Caco-2 (cell line): ENCODE data around the gene KCNK13. TPM values are rescaled to one million over a fixed set of nuclear protein-coding genes. Genes with fewer than 3 reads are reported as not detected.

ENCODE experiments used
- BruUV-seq: library from RNA; stranded (reverse); fragments of 400-500 nt; replicated peaks from 2 replicates; lab custom pipeline; 2021; lab: Mats Ljungman, UMichigan
- CTCF ChIA-PET: fragments of 300-600 bp; sonication (Branson Sonifier 250); formaldehyde crosslinking; loops from one replicate; lab custom pipeline; 2022; ENCODE audit warnings: antibody characterized with exemption; lab: Charles Lee
- POLR2A ChIA-PET: fragments of 300-600 bp; sonication (Branson Sonifier 250); formaldehyde crosslinking; loops from one replicate; lab custom pipeline; 2022; ENCODE audit warnings: antibody characterized with exemption; lab: Charles Lee
- DNase-seq, 2 experiments: peaks; one replicate each; pipeline versions ENCODE4 v3.0.0 to v3.0.0-alpha.2; 2020 to 2022
- H3K27me3 ChIP-seq: replicated peaks from 2 replicates; pipeline ENCODE4 v1.6.0; 2011; ENCODE audit warnings: low read length; ENCODE audit not compliant: control insufficient read depth, insufficient read depth
- H3K36me3 ChIP-seq: 2 replicates; pipeline ENCODE4 v1.5.1; 2011; ENCODE audit warnings: low read length; ENCODE audit not compliant: control insufficient read depth, insufficient read depth
- H3K4me1 ChIP-seq: fragments of 250-450 bp; sonication (Bioruptor Pico); 2 replicates; pipeline ENCODE4 v1.5.1; 2020; ENCODE audit warnings: mild to moderate bottlenecking
- H3K4me3 ChIP-seq: 2 replicates; pipeline ENCODE4 v1.5.1; 2011; ENCODE audit warnings: low read depth, mild to moderate bottlenecking, control low read depth, low read length
- H3K9me3 ChIP-seq: fragments of 250-450 bp; sonication (Bioruptor Pico); 2 replicates; pipeline ENCODE4 v1.5.1; 2020; ENCODE audit warnings: mild to moderate bottlenecking, moderate library complexity
- H3K27ac Mint-ChIP-seq: one replicate; pipeline ENCODE4 v1.8.0; 2022; ENCODE audit warnings: mixed read lengths; ENCODE audit not compliant: unreplicated experiment
- H3K27me3 Mint-ChIP-seq: one replicate; pipeline ENCODE4 v1.8.0; 2022; ENCODE audit warnings: mixed read lengths; ENCODE audit not compliant: insufficient read depth, unreplicated experiment
- H3K36me3 Mint-ChIP-seq: one replicate; pipeline ENCODE4 v1.8.0; 2022; ENCODE audit warnings: mild to moderate bottlenecking, mixed read lengths; ENCODE audit not compliant: insufficient read depth, unreplicated experiment
- H3K4me1 Mint-ChIP-seq: one replicate; pipeline ENCODE4 v1.8.0; 2022; ENCODE audit warnings: low read depth, mixed read lengths; ENCODE audit not compliant: unreplicated experiment
- H3K4me3 Mint-ChIP-seq: one replicate; pipeline ENCODE4 v1.8.0; 2022; ENCODE audit warnings: mild to moderate bottlenecking, moderate library complexity, mixed read lengths; ENCODE audit not compliant: unreplicated experiment
- H3K9me3 Mint-ChIP-seq: one replicate; pipeline ENCODE4 v1.8.0; 2022; ENCODE audit warnings: mixed read lengths; ENCODE audit not compliant: unreplicated experiment
- CTCF ChIP-seq, 2 experiments: fragments of 200-600 bp in 1 of 2; IDR thresholded peaks; 1 replicate in 1 of 2; 2 replicates in 1 of 2; pipeline versions ENCODE4 v1.5.1 to v1.8.0; 2011 to 2022; ENCODE audit warnings: antibody characterized with exemption in 1 of 2, control low read depth in 1 of 2, inconsistent platforms in 1 of 2, low read depth in 1 of 2, low read length in 1 of 2, mild to moderate bottlenecking in 1 of 2, moderate library complexity in 1 of 2; ENCODE audit not compliant: insufficient read depth in 1 of 2, severe bottlenecking in 1 of 2, unreplicated experiment in 1 of 2
- intact Hi-C: fragments of 100-400 bp; cut with micrococcal nuclease; formaldehyde crosslinking; loops from one replicate; pipeline ENCODE4 v1.10.0; 2022; ENCODE audit not compliant: unreplicated experiment
- total RNA-seq: library from RNA; stranded (reverse); gene quantifications from 2 replicates; pipeline ENCODE4 v1.2.3, GENCODE V29; 2022

The KCNK13 gene
- total RNA-seq, 1 experiment from 2014 or later: not detected

GRCh38 chr14:90027842-90028241 is 34.0 kb upstream of the KCNK13 start:
- CTCF ChIA-PET: no interaction called here
- peaks cover 9% of the 10 kb centered on the region for H3K36me3 Mint-ChIP-seq

GRCh38 chr14:90034156-90034555 is 27.6 kb upstream of the KCNK13 start:
- no peaks in the 10 kb centered on the region for H3K4me1 ChIP-seq
- peaks cover 16% of the 10 kb centered on the region for H3K36me3 Mint-ChIP-seq
- peaks cover 10% of the 10 kb centered on the region for H3K4me1 Mint-ChIP-seq
- no peak for DNase-seq
- no peaks in the 10 kb centered on the region for H3K36me3 ChIP-seq
- ChIA-PET POLR2A (no interaction called here), CTCF (no interaction called here)
- no peaks in the 10 kb centered on the region for H3K9me3 Mint-ChIP-seq
- no peak for TF ChIP-seq CTCF (IDR thresholded peaks at IDR 0.05; ENCODE audit: insufficient read depth in 1 of 2, low read depth in 1 of 2, low read length in 1 of 2, severe bottlenecking in 1 of 2, unreplicated experiment in 1 of 2)
- no TSS peak for BruUV-seq
- H3K9me3 ChIP-seq: no peaks in the 10 kb centered on the region
- no peak overlapping the region for H3K27ac Mint-ChIP-seq
- H3K27me3 ChIP-seq: no peaks in the 10 kb centered on the region
- H3K4me3 ChIP-seq: no peak overlapping the region
- H3K27me3 Mint-ChIP-seq: no peaks in the 10 kb centered on the region
- H3K4me3 Mint-ChIP-seq: no peak overlapping the region
- intact Hi-C loops: no loop called here

More at GRCh38 chr14:90027842-90028241, 34.0 kb upstream of the KCNK13 start:
- DNase-seq: no peak
- POLR2A ChIA-PET: interaction anchor here (0.5 kb wide), 1 partner anchor 1655 kb away, joined by 5 read pairs; no protein-coding TSS in a partner anchor
- Mint-ChIP-seq H3K27ac (no peak overlapping the region), H3K9me3 (no peaks in the 10 kb centered on the region), H3K4me3 (no peak overlapping the region), H3K4me1 (peaks cover 14% of the 10 kb centered on the region), H3K27me3 (no peaks in the 10 kb centered on the region)
- BruUV-seq: no TSS peak
- no peak for TF ChIP-seq CTCF (IDR thresholded peaks at IDR 0.05; ENCODE audit: insufficient read depth in 1 of 2, low read depth in 1 of 2, low read length in 1 of 2, severe bottlenecking in 1 of 2, unreplicated experiment in 1 of 2)
- H3K4me3 ChIP-seq: no peak overlapping the region
- 0 out of 2 replicates have a peak, but pooled peaks cover 3% of the 10 kb centered on the region for H3K4me1 ChIP-seq
- peaks cover 1% of the 10 kb centered on the region for H3K36me3 ChIP-seq
- intact Hi-C loops: no loop called here
- H3K9me3 ChIP-seq: no peaks in the 10 kb centered on the region
- H3K27me3 ChIP-seq: no peaks in the 10 kb centered on the region

- H3K27me3 Mint-ChIP-seq: no peaks in the 10 kb centered on the region
Observed at GRCh38 chr14:90034835-90035525, 26.8 kb upstream of the KCNK13 start.

More at GRCh38 chr14:90034835-90035525, 26.8 kb upstream of the KCNK13 start:
- Mint-ChIP-seq H3K36me3 (peaks cover 16% of the 10 kb centered on the region), H3K4me1 (peaks cover 10% of the 10 kb centered on the region), H3K27ac (no peak overlapping the region), H3K4me3 (no peak overlapping the region), H3K9me3 (no peaks in the 10 kb centered on the region)
- no peak for DNase-seq
- ChIA-PET POLR2A (no interaction called here), CTCF (no interaction called here)
- H3K27me3 ChIP-seq: no peaks in the 10 kb centered on the region
- H3K36me3 ChIP-seq: no peaks in the 10 kb centered on the region
- no peaks in the 10 kb centered on the region for H3K9me3 ChIP-seq
- intact Hi-C loops: no loop called here
- H3K4me3 ChIP-seq: no peak overlapping the region
- H3K4me1 ChIP-seq: no peaks in the 10 kb centered on the region
- no TSS peak for BruUV-seq
- TF ChIP-seq CTCF (IDR thresholded peaks at IDR 0.05; ENCODE audit: insufficient read depth in 1 of 2, low read depth in 1 of 2, low read length in 1 of 2, severe bottlenecking in 1 of 2, unreplicated experiment in 1 of 2): no peak
